GM19324 (cell line): Measurements from ENCODE around the gene PTOV1.
A peak's percentile ranks its signal among the peaks of the same experiment; 100 is the strongest.

Experiments
- ATAC-seq: cut with Tn5 transposase; IDR thresholded peaks from one replicate; pipeline ENCODE4 v1.9.1; 2021; ENCODE audit warnings: mild to moderate bottlenecking, moderate library complexity; ENCODE audit not compliant: unreplicated experiment, low FRiP score

PTOV1 gene

GRCh38 chr19:49850487-49851342 lies at the start of gene PTOV1:
TSS of gene PTOV1 (plus strand) at chr19:49851159.
- ATAC-seq, result peak; percentile 67

- ATAC-seq, result no peak
These were observed 49.5 kb upstream of the PTOV1 start for GRCh38 chr19:49801401-49801888.

- ATAC-seq, result no peak
These were observed 48.8 kb upstream of the PTOV1 start for GRCh38 chr19:49801966-49802661.

GRCh38 chr19:49802836-49803528 lies 48.0 kb upstream of the PTOV1 start:
- ATAC-seq, result no peak

GRCh38 chr19:49803529-49803856 lies 47.5 kb upstream of the PTOV1 start:
- no peak for ATAC-seq

GRCh38 chr19:49805822-49806619 lies 44.9 kb upstream of the PTOV1 start:
- ATAC-seq, result no peak

- no peak for ATAC-seq
These were observed 44.4 kb upstream of the PTOV1 start for GRCh38 chr19:49806620-49806959.

- no peak for ATAC-seq
These were observed 43.7 kb upstream of the PTOV1 start for GRCh38 chr19:49807058-49807903.

- no peak for ATAC-seq
These were observed 42.9 kb upstream of the PTOV1 start for GRCh38 chr19:49807904-49808675.

GRCh38 chr19:49808711-49809159 lies 42.2 kb upstream of the PTOV1 start:
- ATAC-seq, result no peak

GRCh38 chr19:49809160-49809940 lies 41.6 kb upstream of the PTOV1 start:
- ATAC-seq, result no peak

GRCh38 chr19:49809941-49810389 lies 41.0 kb upstream of the PTOV1 start:
- no peak for ATAC-seq

- ATAC-seq, result no peak
These were observed 39.6 kb upstream of the PTOV1 start for GRCh38 chr19:49811328-49811727.

- ATAC-seq, result no peak
These were observed 38.4 kb upstream of the PTOV1 start for GRCh38 chr19:49812452-49812996.

GRCh38 chr19:49812997-49813861 lies 37.7 kb upstream of the PTOV1 start, which contains the start of gene FUZ:
TSS of gene FUZ (minus strand) at chr19:49813292. CDS start at chr19:49813106, 186 bp downstream.
- peak; percentile 50 for ATAC-seq

- no peak for ATAC-seq
These were observed 36.9 kb upstream of the PTOV1 start for GRCh38 chr19:49814010-49814409.

- ATAC-seq, result no peak
These were observed 34.4 kb upstream of the PTOV1 start for GRCh38 chr19:49816590-49816989.
